ENCODE measurements around the gene TMEM253.

The TMEM253 gene

GRCh38 chr14:21071225-21072030 is 29.4 kb upstream of the TMEM253 start:
- DNase-seq, result peak; percentile 96

GRCh38 chr14:21072031-21072473 is 28.8 kb upstream of the TMEM253 start:
- peak; percentile 86 for DNase-seq

GRCh38 chr14:21072781-21073339 is 28.0 kb upstream of the TMEM253 start:
- no peak for DNase-seq

DNA sequence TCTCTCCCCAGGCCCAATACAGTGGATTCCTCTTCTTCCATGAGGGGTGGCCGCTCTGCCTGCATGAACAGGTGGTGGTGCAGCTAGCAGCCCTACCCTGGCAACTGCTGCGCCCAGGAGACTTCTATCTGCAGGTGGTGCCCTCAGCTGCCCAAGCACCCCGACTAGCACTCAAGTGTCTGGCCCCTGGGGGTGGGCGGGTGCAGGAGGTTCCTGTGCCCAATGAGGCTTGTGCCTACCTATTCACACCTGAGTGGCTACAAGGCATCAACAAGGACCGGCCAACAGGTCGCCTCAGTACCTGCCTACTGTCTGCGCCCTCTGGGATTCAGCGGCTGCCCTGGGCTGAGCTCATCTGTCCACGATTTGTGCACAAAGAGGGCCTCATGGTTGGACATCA is 26.9 kb upstream of the TMEM253 start:
- DNase-seq, result no peak

DNA sequence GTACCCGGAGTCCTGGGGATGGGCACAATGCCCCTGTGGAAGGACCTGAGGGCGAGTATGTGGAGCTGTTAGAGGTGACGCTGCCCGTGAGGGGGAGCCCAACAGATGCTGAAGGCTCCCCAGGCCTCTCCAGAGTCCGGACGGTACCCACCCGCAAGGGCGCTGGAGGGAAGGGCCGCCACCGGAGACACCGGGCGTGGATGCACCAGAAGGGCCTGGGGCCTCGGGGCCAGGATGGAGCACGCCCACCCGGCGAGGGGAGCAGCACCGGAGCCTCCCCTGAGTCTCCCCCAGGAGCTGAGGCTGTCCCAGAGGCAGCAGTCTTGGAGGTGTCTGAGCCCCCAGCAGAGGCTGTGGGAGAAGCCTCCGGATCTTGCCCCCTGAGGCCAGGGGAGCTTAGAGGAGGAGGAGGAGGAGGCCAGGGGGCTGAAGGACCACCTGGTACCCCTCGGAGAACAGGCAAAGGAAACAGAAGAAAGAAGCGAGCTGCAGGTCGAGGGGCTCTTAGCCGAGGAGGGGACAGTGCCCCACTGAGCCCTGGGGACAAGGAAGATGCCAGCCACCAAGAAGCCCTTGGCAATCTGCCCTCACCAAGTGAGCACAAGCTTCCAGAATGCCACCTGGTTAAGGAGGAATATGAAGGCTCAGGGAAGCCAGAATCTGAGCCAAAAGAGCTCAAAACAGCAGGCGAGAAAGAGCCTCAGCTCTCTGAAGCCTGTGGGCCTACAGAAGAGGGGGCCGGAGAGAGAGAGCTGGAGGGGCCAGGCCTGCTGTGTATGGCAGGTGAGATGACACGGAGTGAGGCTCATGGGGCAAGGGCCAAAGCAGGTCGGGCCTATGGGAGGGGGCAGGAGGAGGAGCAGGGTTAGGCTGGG is 26.2 kb upstream of the TMEM253 start:
- DNase-seq, result no peak

- DNase-seq, result no peak
Observed at GRCh38 chr14:21075719-21076437, 25.0 kb upstream of the TMEM253 start.

DNA sequence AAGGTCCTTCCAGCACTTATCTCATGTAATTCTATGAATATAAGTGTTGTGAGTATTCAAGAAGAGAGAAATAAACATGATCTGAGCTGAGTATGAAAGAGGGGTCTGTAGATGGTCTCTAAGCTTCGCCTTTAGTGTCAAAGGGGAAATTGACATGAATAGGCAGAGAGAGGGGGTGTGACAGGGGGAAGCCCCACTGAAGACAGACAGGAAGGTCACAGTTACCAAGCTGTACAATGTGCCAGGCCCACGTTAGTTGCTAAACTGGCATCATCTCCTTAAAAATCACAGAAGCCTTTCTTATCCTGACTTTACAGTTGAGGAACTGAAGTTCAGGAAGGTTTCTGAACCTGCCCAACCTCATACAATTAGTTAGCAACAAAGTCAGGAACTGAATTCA is 23.2 kb upstream of the TMEM253 start:
- no peak for DNase-seq

DNA sequence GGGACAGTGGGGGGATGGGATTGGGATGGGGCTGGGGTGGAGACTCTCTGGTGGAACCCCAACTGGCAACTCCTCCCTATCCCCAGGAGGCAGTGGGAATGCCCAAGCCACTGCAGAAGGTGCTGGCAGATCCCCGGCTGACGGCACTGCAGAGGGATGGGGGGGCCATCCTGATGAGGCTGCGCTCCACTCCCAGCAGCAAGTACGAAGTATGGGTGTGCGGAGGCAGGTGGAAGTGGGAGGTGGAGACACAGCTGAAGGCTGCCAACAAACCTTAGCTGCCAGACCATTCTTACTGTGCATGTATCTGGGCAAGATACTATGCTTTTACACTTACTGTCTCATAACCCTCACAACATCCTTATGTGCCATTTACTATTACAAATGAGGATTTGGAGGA is 22.6 kb upstream of the TMEM253 start:
- no peak for DNase-seq

DNA sequence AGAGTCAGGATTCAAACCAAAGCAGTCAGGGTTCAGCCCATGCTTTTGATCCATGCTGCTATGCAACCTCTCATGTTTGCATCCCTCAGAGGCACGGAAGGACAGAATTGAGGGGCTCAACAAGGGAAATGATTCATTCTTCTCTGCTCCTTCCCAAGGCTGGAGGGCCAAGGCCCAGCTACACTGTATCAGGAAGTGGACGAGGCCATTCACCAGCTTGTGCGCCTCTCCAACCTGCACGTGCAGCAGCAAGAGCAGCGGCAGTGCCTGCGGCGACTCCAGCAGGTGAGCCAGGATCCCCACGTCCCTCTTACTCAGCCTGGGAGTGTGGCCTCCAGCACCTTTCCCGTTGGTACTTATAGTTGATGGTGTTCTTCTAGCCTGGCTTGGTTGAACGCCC is 22.1 kb upstream of the TMEM253 start:
- DNase-seq, result no peak

GRCh38 chr14:21081521-21082142 is 19.2 kb upstream of the TMEM253 start:
- DNase-seq, result no peak

GRCh38 chr14:21083565-21084325 is 17.1 kb upstream of the TMEM253 start:
- no peak for DNase-seq

- DNase-seq, result no peak
Observed at GRCh38 chr14:21084396-21084795, 16.5 kb upstream of the TMEM253 start.

DNA sequence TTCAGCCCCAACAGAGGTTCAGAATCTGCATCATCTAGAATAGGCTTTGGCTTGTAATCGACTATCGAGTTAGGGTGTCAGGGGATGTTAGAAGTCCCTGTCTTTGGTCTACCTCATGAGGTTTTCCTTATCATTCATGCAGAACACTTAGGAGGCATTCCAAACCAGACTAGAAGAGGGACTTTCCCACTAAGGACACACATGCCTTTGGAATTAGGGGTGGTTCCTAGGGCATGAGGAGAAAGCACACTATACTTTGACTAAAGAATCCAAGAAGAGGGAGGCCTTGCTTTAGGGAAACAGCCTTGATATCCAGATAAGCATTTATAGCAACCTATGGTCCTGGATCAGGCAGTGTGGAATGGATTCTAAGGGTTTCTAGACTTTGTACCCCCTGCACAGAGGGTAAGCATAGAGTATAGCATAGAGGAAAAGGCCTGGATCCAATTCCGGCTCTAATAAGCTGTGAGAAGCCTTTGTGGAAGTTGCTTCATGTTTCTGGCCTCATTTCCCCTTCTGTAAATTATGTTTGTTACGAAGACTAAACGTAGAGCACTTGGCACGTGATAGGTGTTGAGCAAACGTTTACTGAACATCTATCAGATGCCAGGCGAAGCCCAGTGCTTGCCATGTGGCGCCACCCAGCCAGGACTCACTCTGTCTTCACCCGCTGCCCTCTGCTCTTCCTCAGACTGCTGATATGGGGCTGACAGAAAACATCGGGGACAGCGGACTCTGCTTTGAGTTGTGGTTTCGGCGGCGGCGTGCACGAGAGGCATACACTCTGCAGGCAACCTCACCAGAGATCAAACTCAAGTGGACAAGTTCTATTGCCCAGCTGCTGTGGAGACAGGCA is 15.6 kb upstream of the TMEM253 start:
- peak; percentile 49 for DNase-seq

DNA sequence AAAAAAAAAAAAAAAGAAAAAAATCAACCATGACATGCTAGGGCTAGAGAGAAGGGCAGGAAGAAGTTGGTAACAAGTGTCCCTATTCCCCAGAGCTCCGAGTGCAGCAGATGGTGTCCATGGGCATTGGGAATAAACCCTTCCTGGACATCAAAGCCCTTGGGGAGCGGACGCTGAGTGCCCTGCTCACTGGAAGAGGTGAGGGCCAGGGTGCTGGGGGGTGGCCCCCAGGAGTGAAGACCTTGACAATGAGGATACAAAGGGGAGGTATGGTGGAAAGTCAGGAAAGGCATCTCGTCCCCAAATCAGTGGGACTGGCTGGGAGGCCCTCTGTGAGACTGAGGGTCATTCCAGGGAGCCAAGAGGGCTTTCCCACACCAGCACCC is 14.0 kb upstream of the TMEM253 start:
- no peak for DNase-seq

- DNase-seq, result peak; percentile 95
Observed at GRCh38 chr14:21087294-21088091, 13.4 kb upstream of the TMEM253 start.

- DNase-seq, result no peak
Observed at GRCh38 chr14:21088687-21089086, 12.2 kb upstream of the TMEM253 start.

DNA sequence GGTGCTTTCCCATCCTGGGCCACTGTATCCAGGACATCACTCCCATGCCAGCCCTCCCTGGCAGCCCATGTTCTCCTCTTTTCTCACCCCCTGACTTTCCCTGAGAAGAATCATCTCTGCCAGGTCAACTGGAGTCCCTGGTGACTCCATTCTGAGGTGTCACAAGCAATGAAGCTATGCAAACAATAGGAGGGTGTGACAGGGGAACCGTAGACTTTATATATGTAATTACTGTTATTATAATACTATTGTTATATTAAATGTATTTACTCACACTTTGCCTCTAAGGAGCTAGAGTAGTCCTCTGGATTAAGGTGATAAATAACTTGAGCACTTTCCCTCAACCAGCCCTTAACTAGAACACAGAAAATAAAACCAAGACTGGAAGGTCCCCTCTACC is 11.6 kb upstream of the TMEM253 start:
- no peak for DNase-seq

DNA sequence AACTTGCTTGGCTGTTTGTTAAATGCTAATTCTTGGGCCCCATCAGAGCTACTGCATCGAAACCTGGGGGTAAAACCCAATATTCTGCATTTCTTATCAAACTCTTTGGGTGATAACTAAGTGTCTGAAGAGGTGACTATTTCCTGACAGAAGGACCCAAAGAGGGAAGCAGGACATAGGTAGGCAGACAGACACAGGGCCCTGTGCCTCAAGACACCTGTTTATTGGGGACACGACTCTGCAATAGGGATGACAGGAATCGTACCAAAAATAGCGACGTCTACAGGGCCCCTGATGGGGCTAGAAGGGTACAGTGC is 11.0 kb upstream of the TMEM253 start:
- DNase-seq, result no peak

DNA sequence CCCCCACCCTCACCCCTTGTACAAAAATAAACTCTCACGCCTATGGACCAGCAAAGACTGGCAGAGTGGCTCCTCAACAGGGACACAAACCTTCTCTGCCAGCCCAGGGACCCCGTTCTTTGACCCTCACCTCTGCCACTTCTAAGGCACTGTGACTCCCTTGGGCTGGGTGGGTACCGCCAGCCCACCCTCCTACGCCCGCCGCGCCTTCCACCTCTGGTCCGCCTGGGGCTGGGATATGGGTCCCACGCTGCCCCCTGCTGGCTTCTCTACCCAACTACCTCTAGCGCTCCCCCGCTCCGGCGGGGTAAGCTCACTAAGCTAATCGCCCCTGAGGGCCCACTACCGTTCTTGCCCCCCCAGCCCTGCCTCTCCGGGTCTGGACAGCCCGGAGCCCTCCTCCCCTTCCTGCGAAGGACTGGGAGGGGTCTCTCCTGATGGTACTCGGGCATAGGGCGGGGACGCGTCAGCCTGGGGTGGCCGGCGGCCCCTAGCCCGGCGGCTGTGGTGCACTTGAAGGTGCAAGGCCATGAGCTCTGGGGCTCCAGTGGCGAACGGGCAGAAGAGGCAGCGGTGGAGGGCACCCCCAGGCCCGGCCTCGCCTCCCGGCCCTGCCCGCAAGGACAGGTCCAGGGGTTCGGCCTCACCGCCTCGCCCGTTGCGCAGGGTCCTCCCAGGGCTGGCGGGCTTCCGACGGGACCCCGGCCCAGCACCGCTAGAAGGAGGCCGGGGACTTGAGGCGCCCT is 10.5 kb upstream of the TMEM253 start:
- no peak for DNase-seq

Measured in fibroblast of upper back skin (primary cell).